ENCODE measurements around the gene MAP1B. TPM values are rescaled to one million over a fixed set of nuclear protein-coding genes. Genes with fewer than 3 reads are reported as not detected.

The MAP1B gene
- total and polyA plus RNA-seq, 2 of the 4 experiments (the other 2 are of a cell fraction): 41.1 to 183 TPM

DNA sequence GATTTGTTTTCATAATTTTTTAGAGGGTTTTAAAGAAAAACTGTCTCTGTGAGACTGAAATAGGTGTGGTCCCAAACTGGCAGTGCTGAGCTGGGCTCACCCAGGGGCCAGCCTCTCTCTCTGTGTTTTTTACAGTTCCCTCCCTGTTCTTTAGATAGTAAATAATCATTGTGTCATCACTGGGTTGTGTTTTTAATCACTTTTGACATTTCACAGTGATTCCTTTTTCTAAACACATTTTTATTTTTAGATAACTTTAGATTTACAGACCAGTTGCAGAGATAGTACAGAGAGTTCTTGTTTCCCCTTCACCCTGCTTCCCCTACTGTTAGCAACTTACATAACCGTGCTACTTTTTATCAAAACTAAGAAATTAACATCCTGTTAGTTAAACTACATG is 44.4 kb downstream of the MAP1B start:
- Histone ChIP-seq H3K4me1 (ENCODE audit: control insufficient read depth, insufficient read depth, low read length) (peaks cover 30% of the 10 kb centered on the region), H3K4me2 (ENCODE audit: low read depth, low read length) (no peak overlapping the region), H3K4ac (ENCODE audit: low read depth, low read length) (peak overlapping the region; percentile 49; the same call in 1 of the 2 replicates), H4K8ac (ENCODE audit: low read depth in 2 of 2, low read length in 2 of 2) (peak overlapping the region in 1 of 2 experiments; percentile 39; a peak in 2 of 4 replicates), H2AK9ac (replicated peaks; ENCODE audit: low read depth, low read length, poor library complexity) (no peak overlapping the region), H3K27me3 (ENCODE audit: control insufficient read depth, insufficient read depth, low read length) (no peaks in the 10 kb centered on the region), H3K9me3 (ENCODE audit: control insufficient read depth, insufficient read depth, low read length) (no peaks in the 10 kb centered on the region), H4K5ac (ENCODE audit: low read depth, low read length) (peak overlapping the region; percentile 40; the same call in 1 of the 2 replicates), H3K18ac (ENCODE audit: low read depth, low read length) (peak overlapping the region; percentile 57; the same call in 1 of the 2 replicates), H2AK5ac (ENCODE audit: low read depth, low read length) (0 out of 2 replicates have a peak overlapping the region, but pooled peaks have one; percentile 64), H2BK15ac (ENCODE audit: low read depth, low read length) (peak overlapping the region; percentile 45; the same call in 2 of the 3 replicates), H3K9ac (ENCODE audit: low read depth, low read length) (no peak overlapping the region), H3K36me3 (ENCODE audit: control insufficient read depth, insufficient read depth, low read length) (peaks cover 9% of the 10 kb centered on the region; the same call in 1 of the 2 replicates), H3K9me1 (ENCODE audit: insufficient read depth, low read length) (peaks cover 47% of the 10 kb centered on the region), H3K27ac (ENCODE audit: insufficient read depth, low read length) (no peak overlapping the region; the same call in 1 of the 2 replicates), H2AFZ (replicated peaks; ENCODE audit: low read length, poor library complexity) (no peak overlapping the region), H3K4me3 (ENCODE audit: insufficient read depth, low read depth, low read length) (no peak overlapping the region), H4K20me1 (ENCODE audit: insufficient read depth, low read length) (peaks cover 3% of the 10 kb centered on the region; the same call in 1 of the 2 replicates), H3K79me1 (ENCODE audit: low read depth in 1 of 2, low read length in 2 of 2) (peaks cover 59 to 91% of the 10 kb centered on the region in 2 experiments), H2BK20ac (ENCODE audit: low read depth, low read length) (peak overlapping the region; percentile 33; the same call in 1 of the 2 replicates), H3K23ac (ENCODE audit: low read depth, low read length) (no peak overlapping the region), H4K91ac (ENCODE audit: insufficient read depth, low read depth, low read length) (0 out of 2 replicates have a peak overlapping the region, but pooled peaks have one; percentile 40), H2BK120ac (ENCODE audit: low read depth, low read length) (peak overlapping the region; percentile 35; the same call in 1 of the 2 replicates), H3K14ac (replicated peaks; ENCODE audit: low read depth, low read length) (peak overlapping the region; percentile 73; the same call in 1 of the 2 replicates), H2BK5ac (ENCODE audit: low read depth, low read length, poor library complexity, severe bottlenecking) (peak overlapping the region; percentile 78), H3K56ac (ENCODE audit: extremely low read depth, insufficient read depth, low read length) (no peak overlapping the region)
- TF ChIP-seq FOS (IDR thresholded peaks at IDR 0.05; ENCODE audit: low read depth, low read length): no peak
- TF ChIP-seq CHD1 (IDR thresholded peaks at IDR 0.05; ENCODE audit: low read depth, low read length): no peak
- TF ChIP-seq, protein P1, sequence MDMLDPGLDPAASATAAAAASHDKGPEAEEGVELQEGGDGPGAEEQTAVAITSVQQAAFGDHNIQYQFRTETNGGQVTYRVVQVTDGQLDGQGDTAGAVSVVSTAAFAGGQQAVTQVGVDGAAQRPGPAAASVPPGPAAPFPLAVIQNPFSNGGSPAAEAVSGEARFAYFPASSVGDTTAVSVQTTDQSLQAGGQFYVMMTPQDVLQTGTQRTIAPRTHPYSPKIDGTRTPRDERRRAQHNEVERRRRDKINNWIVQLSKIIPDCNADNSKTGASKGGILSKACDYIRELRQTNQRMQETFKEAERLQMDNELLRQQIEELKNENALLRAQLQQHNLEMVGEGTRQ (IDR thresholded peaks at IDR 0.05; ENCODE audit: low read depth, low read length): no peak
- TF ChIP-seq MAZ (IDR thresholded peaks at IDR 0.05; ENCODE audit: borderline replicate concordance, low read depth, low read length): no peak
- no peak for TF ChIP-seq RAD21 (IDR thresholded peaks at IDR 0.05; ENCODE audit: low read length)
- TF ChIP-seq, protein P2, sequence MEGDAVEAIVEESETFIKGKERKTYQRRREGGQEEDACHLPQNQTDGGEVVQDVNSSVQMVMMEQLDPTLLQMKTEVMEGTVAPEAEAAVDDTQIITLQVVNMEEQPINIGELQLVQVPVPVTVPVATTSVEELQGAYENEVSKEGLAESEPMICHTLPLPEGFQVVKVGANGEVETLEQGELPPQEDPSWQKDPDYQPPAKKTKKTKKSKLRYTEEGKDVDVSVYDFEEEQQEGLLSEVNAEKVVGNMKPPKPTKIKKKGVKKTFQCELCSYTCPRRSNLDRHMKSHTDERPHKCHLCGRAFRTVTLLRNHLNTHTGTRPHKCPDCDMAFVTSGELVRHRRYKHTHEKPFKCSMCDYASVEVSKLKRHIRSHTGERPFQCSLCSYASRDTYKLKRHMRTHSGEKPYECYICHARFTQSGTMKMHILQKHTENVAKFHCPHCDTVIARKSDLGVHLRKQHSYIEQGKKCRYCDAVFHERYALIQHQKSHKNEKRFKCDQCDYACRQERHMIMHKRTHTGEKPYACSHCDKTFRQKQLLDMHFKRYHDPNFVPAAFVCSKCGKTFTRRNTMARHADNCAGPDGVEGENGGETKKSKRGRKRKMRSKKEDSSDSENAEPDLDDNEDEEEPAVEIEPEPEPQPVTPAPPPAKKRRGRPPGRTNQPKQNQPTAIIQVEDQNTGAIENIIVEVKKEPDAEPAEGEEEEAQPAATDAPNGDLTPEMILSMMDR (conservative IDR thresholded peaks at IDR 0.05; ENCODE audit: low read depth, low read length): no peak
- no peak for TF ChIP-seq RFX5 (IDR thresholded peaks at IDR 0.05; ENCODE audit: low read depth, low read length)
- no peak for TF ChIP-seq MAFK (IDR thresholded peaks at IDR 0.05; ENCODE audit: low read depth, low read length)
- no peak for TF ChIP-seq POLR2A (IDR thresholded peaks at IDR 0.05; ENCODE audit: low read depth, low read length)
- no peak for TF ChIP-seq CEBPB (IDR thresholded peaks at IDR 0.05; ENCODE audit: low read depth, low read length)
- TF ChIP-seq RCOR1 (IDR thresholded peaks at IDR 0.05; ENCODE audit: insufficient replicate concordance, low read length): no peak
- dilution Hi-C loops (cut with HindIII; ENCODE audit: low sequenced_read_pairs, unreplicated experiment) (no loop called here), intact Hi-C loops (cut with micrococcal nuclease) (loop anchor here (5.0 kb wide), 1 partner anchor 96 kb away; no protein-coding TSS in a partner anchor), in situ Hi-C loops (cut with MboI; ENCODE audit: low sequenced_read_pairs) (no loop called here)
- WGBS, 2 experiments (ENCODE audit: extremely low coverage in 2 of 2, insufficient read length in 1 of 2): no CpG with 5 or more reads among the region's 1 CpG
- no TSS peak for BruUV-seq (replicated peaks)
- DNase-seq: no peak
- POLR2A ChIA-PET (ENCODE audit: unreplicated experiment): no interaction called here
- CTCF ChIA-PET: interaction anchor here (0.9 kb wide), 1 partner anchor 95 kb away, joined by 3 read pairs; no protein-coding TSS in a partner anchor
- ATAC-seq (ENCODE audit: low read depth): no peak
